HepG2 (cell line): ENCODE data around the gene FANCD2.

Experiments used
- DBP ChIP-seq: sonication (generic); formaldehyde crosslinking; IDR thresholded peaks from 2 replicates; pipeline ENCODE4 v1.4.0; 2020; ENCODE audit warnings: missing genetic modification reagents; ENCODE audit errors: not compliant biosample characterization
- FOXA1 ChIP-seq, 2 experiments: fragments of 450-650 bp in 1 of 2; sonication (generic) in 1 of 2; formaldehyde crosslinking in 1 of 2; IDR thresholded peaks; 2 replicates each; pipeline versions ENCODE4 v1.4.0 to v1.6.1; 2016 to 2020; ENCODE audit warnings: missing genetic modification reagents in 1 of 2
- HNRNPLL ChIP-seq: fragments of 200-400 bp; formaldehyde crosslinking; IDR thresholded peaks from 2 replicates; pipeline ENCODE4 v1.6.1; 2017; ENCODE audit warnings: mild to moderate bottlenecking, low read depth, low read length; ENCODE audit not compliant: poor library complexity, severe bottlenecking
- RXRB ChIP-seq: IDR thresholded peaks from 2 replicates; pipeline ENCODE4 v1.6.1; 2016; ENCODE audit warnings: borderline replicate concordance, missing genetic modification reagents, missing compliant biosample characterization
- USF2 ChIP-seq, 2 experiments: sonication (generic) in 1 of 2; formaldehyde crosslinking in 1 of 2; IDR thresholded peaks; 2 replicates each; pipeline versions ENCODE4 v1.5.1 to v1.6.1; 2011 to 2020; ENCODE audit warnings: borderline replicate concordance in 1 of 2, low read depth in 1 of 2, low read length in 1 of 2, mild to moderate bottlenecking in 1 of 2, missing genetic modification reagents in 1 of 2, moderate library complexity in 1 of 2
- ZBTB10 ChIP-seq: sonication (generic); formaldehyde crosslinking; IDR thresholded peaks from 2 replicates; pipeline ENCODE4 v1.4.0; 2020; ENCODE audit warnings: missing genetic modification reagents, borderline replicate concordance
- ZNF260 ChIP-seq: sonication (generic); formaldehyde crosslinking; IDR thresholded peaks from 2 replicates; pipeline ENCODE4 v1.4.0; 2020; ENCODE audit warnings: missing genetic modification reagents, low read depth, mild to moderate bottlenecking, borderline replicate concordance
- ZNF383 ChIP-seq: sonication (generic); formaldehyde crosslinking; IDR thresholded peaks from 2 replicates; pipeline ENCODE4 v1.4.0; 2020; ENCODE audit warnings: missing genetic modification reagents, mild to moderate bottlenecking, borderline replicate concordance
- ZSCAN20 ChIP-seq: sonication (generic); formaldehyde crosslinking; IDR thresholded peaks from 2 replicates; pipeline ENCODE4 v1.4.0; 2020; ENCODE audit warnings: missing genetic modification reagents, mild to moderate bottlenecking, borderline replicate concordance

- TF ChIP-seq ZNF383 (CRISPR knock-in tag) (no peak), DBP (CRISPR knock-in tag) (no peak), HNRNPLL (no peak), ZNF260 (no peak), FOXA1 (IDR thresholded peaks at IDR 0.05) (no peak), FOXA1 (CRISPR knock-in tag; IDR thresholded peaks at IDR 0.05) (no peak), USF2 (IDR thresholded peaks at IDR 0.05; ENCODE audit: low read depth, low read length) (no peak), USF2 (CRISPR knock-in tag; IDR thresholded peaks at IDR 0.05; ENCODE audit: borderline replicate concordance) (no peak), ZSCAN20 (no peak), RXRB (CRISPR knock-in tag) (no peak), ZBTB10 (no peak)
These were observed 110.9 kb downstream of the FANCD2 start for GRCh38 chr3:10137178-10137577.
